ENCODE measurements around the gene LPIN3.
A peak's percentile ranks its signal among the peaks of the same experiment; 100 is the strongest.

Gene LPIN3

GRCh38 chr20:41366546-41367392, 26.1 kb downstream of the LPIN3 start, which contains the start of gene EMILIN3:
TSS of gene EMILIN3 (minus strand) at chr20:41366818. CDS start at chr20:41366634, 184 bp downstream.
- no peak for DNase-seq

GRCh38 chr20:41367393-41367695, 26.7 kb downstream of the LPIN3 start:
- no peak for DNase-seq

GRCh38 chr20:41367956-41368355, 27.3 kb downstream of the LPIN3 start:
- no peak for DNase-seq

- no peak for DNase-seq
Observed at GRCh38 chr20:41369673-41370072, 29.1 kb downstream of the LPIN3 start.

GRCh38 chr20:41370176-41370575, 29.6 kb downstream of the LPIN3 start:
- DNase-seq: no peak

- DNase-seq: no peak
Observed at GRCh38 chr20:41371371-41371770, 30.8 kb downstream of the LPIN3 start.

- no peak for DNase-seq
Observed at GRCh38 chr20:41373251-41373783, 32.7 kb downstream of the LPIN3 start.

- DNase-seq: no peak
Observed at GRCh38 chr20:41373931-41374920, 33.6 kb downstream of the LPIN3 start.

GRCh38 chr20:41375846-41376245, 35.2 kb downstream of the LPIN3 start:
- DNase-seq: no peak

GRCh38 chr20:41376349-41376748, 35.7 kb downstream of the LPIN3 start:
- DNase-seq: no peak

- no peak for DNase-seq
Observed at GRCh38 chr20:41377275-41377674, 36.7 kb downstream of the LPIN3 start.

GRCh38 chr20:41379551-41379950, 38.9 kb downstream of the LPIN3 start:
- DNase-seq: no peak

- no peak for DNase-seq
Observed at GRCh38 chr20:41380551-41381193, 40.1 kb downstream of the LPIN3 start.

GRCh38 chr20:41382791-41383305, 42.2 kb downstream of the LPIN3 start:
- no peak for DNase-seq

- DNase-seq: peak; percentile 59
Observed at GRCh38 chr20:41386502-41387427, 46.1 kb downstream of the LPIN3 start.

GRCh38 chr20:41387444-41387851, 46.8 kb downstream of the LPIN3 start:
- no peak for DNase-seq

- no peak for DNase-seq
Observed at GRCh38 chr20:41390889-41391288, 50.3 kb downstream of the LPIN3 start.

- peak; percentile 19 for DNase-seq
Observed at GRCh38 chr20:41391587-41392001, 51.0 kb downstream of the LPIN3 start.

GRCh38 chr20:41392295-41392694, 51.7 kb downstream of the LPIN3 start:
- DNase-seq: no peak

- no peak for DNase-seq
Observed at GRCh38 chr20:41392871-41393704, 52.5 kb downstream of the LPIN3 start.

Data from fibroblast of skin of abdomen (primary cell).